Measurements from ENCODE around the gene PLXDC2. TPM values are rescaled to one million over a fixed set of nuclear protein-coding genes. Genes with fewer than 3 reads are reported as not detected.

Gene PLXDC2
- total RNA-seq, 1 experiment from 2014 or later, result 0.20 TPM

- ChIA-PET CTCF (no interaction called here), POLR2A (no interaction called here), RAD21 (ENCODE audit: low non-redundant PET in 1 of 2, low total read pairs in 2 of 2, uncharacterized antibody in 2 of 2, unreplicated experiment in 2 of 2) (no interaction called here)
- H3K27me3 ChIP-seq (ENCODE audit: insufficient read depth, low read length), result no peaks in the 10 kb centered on the region
- H2AFZ ChIP-seq (ENCODE audit: low read depth, low read length, poor library complexity, severe bottlenecking), result no peak overlapping the region
- H3K4me3 ChIP-seq (replicated peaks in 1 of 2; ENCODE audit: low read depth in 1 of 2, low read length in 2 of 2), result no peak overlapping the region
- H3K4me2 ChIP-seq (ENCODE audit: low read length), result no peak overlapping the region
- no peaks in the 10 kb centered on the region for H3K4me1 ChIP-seq (ENCODE audit: control insufficient read depth in 1 of 2, insufficient read depth in 2 of 2, low read length in 2 of 2)
- H3K27ac ChIP-seq (ENCODE audit: low read depth, low read length), result no peak overlapping the region
- TF ChIP-seq ZNF274 (IDR thresholded peaks at IDR 0.05; ENCODE audit: low read depth, low read length) (no peak), RAD21 (IDR thresholded peaks at IDR 0.05; ENCODE audit: low read depth) (no peak), POLR2A (IDR thresholded peaks at IDR 0.05; ENCODE audit: borderline replicate concordance, extremely low read depth, insufficient read depth, insufficient read length) (no peak), ELF1 (IDR thresholded peaks at IDR 0.05; ENCODE audit: borderline replicate concordance, low read depth) (no peak), JUND (IDR thresholded peaks at IDR 0.05) (no peak), YY1 (IDR thresholded peaks at IDR 0.05; ENCODE audit: extremely low read depth, insufficient replicate concordance, low read depth, low read length) (no peak), CTCF (IDR thresholded peaks at IDR 0.05 in 2 of 3, conservative IDR thresholded peaks at IDR 0.05 in 1 of 3; ENCODE audit: borderline replicate concordance in 1 of 3, insufficient read depth in 1 of 3, low read depth in 2 of 3, low read length in 2 of 3) (no peak), ZBTB33 (IDR thresholded peaks at IDR 0.05; ENCODE audit: extremely low read depth, insufficient replicate concordance, low read length) (no peak), POLR2AphosphoS5 (IDR thresholded peaks at IDR 0.05; ENCODE audit: low read depth, low read length) (no peak), CEBPB (IDR thresholded peaks at IDR 0.05; ENCODE audit: low read depth) (no peak), CBX3 (IDR thresholded peaks at IDR 0.05; ENCODE audit: low read depth) (no peak), MAX (IDR thresholded peaks at IDR 0.05) (no peak), SIN3A (IDR thresholded peaks at IDR 0.05; ENCODE audit: low read depth) (no peak)
- H3K36me3 ChIP-seq (ENCODE audit: control insufficient read depth in 1 of 2, insufficient read depth in 2 of 2, low read length in 2 of 2), result no peaks in the 10 kb centered on the region
- no peaks in the 10 kb centered on the region for H4K20me1 ChIP-seq (ENCODE audit: insufficient read depth)
- ATAC-seq (no peak), DNase-seq (ENCODE audit: low read depth, low spot score) (no peak)
- H3K79me2 ChIP-seq (ENCODE audit: insufficient read depth, low read length), result no peaks in the 10 kb centered on the region
- no peak overlapping the region for H3K9ac ChIP-seq (ENCODE audit: low read length)
- no TSS peak for BruUV-seq (replicated peaks)
- intact Hi-C loops (cut with micrococcal nuclease), result no loop called here
- H3K9me3 ChIP-seq (ENCODE audit: control insufficient read depth in 1 of 2, insufficient read depth in 1 of 2, low read depth in 1 of 2, low read length in 2 of 2), result peaks cover 4 to 11% of the 10 kb centered on the region in 2 experiments
- H3K9me2 ChIP-seq (ENCODE audit: insufficient read depth), result no peaks in the 10 kb centered on the region
Observed at GRCh38 chr10:20202337-20202736, 386.1 kb downstream of the PLXDC2 start.

Measured in HCT116 (cell line).